ENCODE results near the gene ZNF778. TPM values are rescaled to one million over a fixed set of nuclear protein-coding genes. Genes with fewer than 3 reads are reported as not detected.
"Not testable (repeated sequence)": the region's sequence is repeated elsewhere in the genome, so short reads cannot be mapped to it uniquely, and the experiment has no call there.

The ZNF778 gene
- polyA plus RNA-seq, 4 donors, result 4.9 to 6.3 (median 6.2) TPM

GRCh38 chr16:89179656-89180315 is 37.7 kb upstream of the ZNF778 start:
- no peak for DNase-seq (ENCODE audit: low read depth in 4 of 4, low spot score in 3 of 4)

GRCh38 chr16:89183463-89183862 is 34.0 kb upstream of the ZNF778 start:
- DNase-seq (ENCODE audit: low read depth in 4 of 4, low spot score in 3 of 4), result no peak

- no peak for DNase-seq (ENCODE audit: low read depth in 4 of 4, low spot score in 3 of 4)
These were observed 33.4 kb upstream of the ZNF778 start for GRCh38 chr16:89183975-89184676.

- DNase-seq (ENCODE audit: low read depth in 4 of 4, low spot score in 3 of 4), result no peak
These were observed 32.9 kb upstream of the ZNF778 start for GRCh38 chr16:89184677-89184932.

GRCh38 chr16:89184933-89185794 is 32.3 kb upstream of the ZNF778 start:
- DNase-seq (ENCODE audit: low read depth in 4 of 4, low spot score in 3 of 4), result no peak

GRCh38 chr16:89185887-89186592 is 31.5 kb upstream of the ZNF778 start:
- not testable (repeated sequence) for DNase-seq (ENCODE audit: low read depth in 4 of 4, low spot score in 3 of 4)

GRCh38 chr16:89186593-89187031 is 30.9 kb upstream of the ZNF778 start:
- DNase-seq (ENCODE audit: low read depth in 4 of 4, low spot score in 3 of 4), result not testable (repeated sequence)

- DNase-seq (ENCODE audit: low read depth in 4 of 4, low spot score in 3 of 4), result no peak
These were observed 30.3 kb upstream of the ZNF778 start for GRCh38 chr16:89187032-89187769.

- no peak for DNase-seq (ENCODE audit: low read depth in 4 of 4, low spot score in 3 of 4)
These were observed 29.6 kb upstream of the ZNF778 start for GRCh38 chr16:89187770-89188392.

GRCh38 chr16:89188471-89189357 is 28.8 kb upstream of the ZNF778 start:
- not testable (repeated sequence) for DNase-seq (ENCODE audit: low read depth in 4 of 4, low spot score in 3 of 4)

- DNase-seq (ENCODE audit: low read depth in 4 of 4, low spot score in 3 of 4), result no peak
These were observed 28.0 kb upstream of the ZNF778 start for GRCh38 chr16:89189358-89190025.

GRCh38 chr16:89190150-89190958 is 27.1 kb upstream of the ZNF778 start:
- DNase-seq (ENCODE audit: low read depth in 4 of 4, low spot score in 3 of 4), result no peak

GRCh38 chr16:89191033-89191900 is 26.2 kb upstream of the ZNF778 start:
- DNase-seq (ENCODE audit: low read depth in 4 of 4, low spot score in 3 of 4), result no peak

- DNase-seq (ENCODE audit: low read depth in 4 of 4, low spot score in 3 of 4), result no peak
These were observed 25.7 kb upstream of the ZNF778 start for GRCh38 chr16:89191901-89192185.

- not testable (repeated sequence) for DNase-seq (ENCODE audit: low read depth in 4 of 4, low spot score in 3 of 4)
These were observed 25.1 kb upstream of the ZNF778 start for GRCh38 chr16:89192186-89192955.
